Liver (tissue), 9 donors: ENCODE measurements around the gene EGLN1. TPM values are rescaled to one million over a fixed set of nuclear protein-coding genes. Genes with fewer than 3 reads are reported as not detected.

Experiments
- DNase-seq: peaks from one replicate; pipeline ENCODE4 v3.0.0-alpha.2; 2017; ENCODE audit warnings: low spot score
- H3K27ac ChIP-seq, 2 donors: one replicate each; pipeline ENCODE4 v1.7.0; 2013; ENCODE audit warnings: inconsistent platforms in 2 of 2, low read length in 2 of 2, control low read depth in 1 of 2, low read depth in 1 of 2, mild to moderate bottlenecking in 1 of 2
- H3K27me3 ChIP-seq, 4 donors: one replicate each; pipeline versions ENCODE4 v1.6.1 to v1.7.0; 2013; ENCODE audit warnings: low read length in 3 of 4, inconsistent platforms in 1 of 4, mild to moderate bottlenecking in 1 of 4, moderate library complexity in 1 of 4; ENCODE audit not compliant: control insufficient read depth in 4 of 4, insufficient read depth in 4 of 4
- H3K36me3 ChIP-seq, 4 donors: one replicate each; pipeline versions ENCODE4 v1.6.1 to v1.7.0; 2013; ENCODE audit warnings: low read length in 3 of 4, mild to moderate bottlenecking in 3 of 4, low read depth in 1 of 4, moderate library complexity in 1 of 4; ENCODE audit not compliant: control insufficient read depth in 4 of 4, insufficient read depth in 3 of 4
- H3K4me1 ChIP-seq, 4 donors: one replicate each; pipeline versions ENCODE4 v1.6.1 to v1.7.0; 2013; ENCODE audit warnings: low read length in 3 of 4, mild to moderate bottlenecking in 3 of 4, moderate library complexity in 1 of 4; ENCODE audit not compliant: control insufficient read depth in 4 of 4, insufficient read depth in 4 of 4
- H3K4me3 ChIP-seq, 3 donors: one replicate each; pipeline versions ENCODE4 v1.6.1 to v1.7.0; 2013; ENCODE audit warnings: low read length in 3 of 3, control low read depth in 1 of 3, low read depth in 1 of 3, mild to moderate bottlenecking in 1 of 3
- H3K9ac ChIP-seq, 2 donors: one replicate each; pipeline ENCODE4 v1.7.0; 2013; ENCODE audit warnings: low read length in 2 of 2, mild to moderate bottlenecking in 2 of 2, moderate library complexity in 2 of 2, control low read depth in 1 of 2, low read depth in 1 of 2
- H3K9me3 ChIP-seq, 4 donors: one replicate each; pipeline versions ENCODE4 v1.6.1 to v1.7.0; 2013; ENCODE audit warnings: low read length in 3 of 4; ENCODE audit not compliant: control insufficient read depth in 4 of 4
- ATF3 ChIP-seq: IDR thresholded peaks from 2 replicates; pipeline ENCODE4 v1.6.1; 2016; ENCODE audit warnings: antibody characterized with exemption
- CTCF ChIP-seq: fragments of 150-350 bp; IDR thresholded peaks from 2 replicates; pipeline ENCODE4 v1.5.1; 2017; ENCODE audit warnings: improper control_type of control experiment, low read depth, low read length; ENCODE audit not compliant: missing input control
- EGR1 ChIP-seq, 2 donors: IDR thresholded peaks; 2 replicates each; pipeline ENCODE4 v1.6.1; 2016 to 2018; ENCODE audit warnings: antibody characterized with exemption in 2 of 2, low read depth in 2 of 2
- FOXA2 ChIP-seq: IDR thresholded peaks from 2 replicates; pipeline ENCODE4 v1.6.1; 2016; ENCODE audit warnings: antibody characterized with exemption
- GABPA ChIP-seq, 2 donors: IDR thresholded peaks in 1 of 2; conservative IDR thresholded peaks in 1 of 2; 2 replicates each; pipeline ENCODE4 v1.6.1; 2016; ENCODE audit warnings: antibody characterized with exemption in 2 of 2, mild to moderate bottlenecking in 1 of 2, moderate library complexity in 1 of 2
- HNF4G ChIP-seq: IDR thresholded peaks from 2 replicates; pipeline ENCODE4 v1.6.1; 2016; ENCODE audit warnings: antibody characterized with exemption
- JUND ChIP-seq, 2 donors: IDR thresholded peaks; 2 replicates each; pipeline ENCODE4 v1.6.1; 2016; ENCODE audit warnings: antibody characterized with exemption in 2 of 2
- NR2F2 ChIP-seq: IDR thresholded peaks from 2 replicates; pipeline ENCODE4 v1.6.1; 2016; ENCODE audit warnings: antibody characterized with exemption
- RXRA ChIP-seq, 2 donors: IDR thresholded peaks; 2 replicates each; pipeline ENCODE4 v1.6.1; 2017 to 2018; ENCODE audit warnings: antibody characterized with exemption in 2 of 2, mild to moderate bottlenecking in 1 of 2
- SP1 ChIP-seq: IDR thresholded peaks from 2 replicates; pipeline ENCODE4 v1.6.1; 2018; ENCODE audit warnings: antibody characterized with exemption, mild to moderate bottlenecking
- TAF1 ChIP-seq: conservative IDR thresholded peaks from 2 replicates; pipeline ENCODE4 v1.6.1; 2016; ENCODE audit warnings: antibody characterized with exemption, mild to moderate bottlenecking
- YY1 ChIP-seq: IDR thresholded peaks from 2 replicates; pipeline ENCODE4 v1.6.1; 2016; ENCODE audit warnings: antibody characterized with exemption, mild to moderate bottlenecking
- ZBTB33 ChIP-seq: IDR thresholded peaks from 2 replicates; pipeline ENCODE4 v1.6.1; 2016; ENCODE audit warnings: antibody characterized with exemption
- WGBS: extraction: QIAGEN DNeasy Blood & Tissue Kit; methylation state at CpG from one replicate; pipeline ENCODE4 v1.1.7; 2013; 5-methylcytosine and 5-hydroxymethylcytosine counted together
- polyA plus RNA-seq, 2 donors: library from polyadenylated mRNA; stranded (reverse) in 1 of 2; unstranded in 1 of 2; fragments of 200-250 nt in 1 of 2; fragments of >200 nt in 1 of 2; fragmentation: Nextera tagmentation in 1 of 2; extraction: Ambion mirVana in 1 of 2; gene quantifications; one replicate each; pipeline versions ENCODE4 v1.2.1 to v1.2.3, GENCODE V29; 2013 to 2015
- total RNA-seq, 2 donors: library from RNA; depleted of rRNA; stranded (reverse); fragments of >200 nt; gene quantifications; one replicate each; pipeline ENCODE4 v1.2.3, GENCODE V29; 2014
- donor health status: healthy.
- donor health status: healthy.
- donor health status: healthy.
- donor health status: healthy.
- donor health status: healthy.

Gene EGLN1
- total and polyA plus RNA-seq, 4 donors = 7.2 to 44.8 (median 22.2) TPM

- Histone ChIP-seq H3K27me3 (no peaks in the 10 kb centered on the region), H3K27ac (no peak overlapping the region), H3K36me3 (no peaks in the 10 kb centered on the region), H3K9me3 (no peaks in the 10 kb centered on the region), H3K9ac (no peak overlapping the region), H3K4me3 (no peak overlapping the region), H3K4me1 (peaks cover 9 to 20% (median 13%) of the 10 kb centered on the region in 4 donors)
- no peak for TF ChIP-seq EGR1 (IDR thresholded peaks at IDR 0.05; ENCODE audit: low read depth in 2 of 2)
- TF ChIP-seq TAF1 = no peak
- WGBS = 69% methylated on average over 4 of the region's 4 CpGs
- no peak for DNase-seq
Observed at GRCh38 chr1:231397886-231398671, 24.0 kb downstream of the EGLN1 start.

GRCh38 chr1:231396643-231397042, 25.4 kb downstream of the EGLN1 start:
- Histone ChIP-seq H3K4me1 (peaks cover 12 to 24% (median 19%) of the 10 kb centered on the region in 4 donors), H3K9ac (no peak overlapping the region), H3K36me3 (no peaks in the 10 kb centered on the region), H3K27me3 (no peaks in the 10 kb centered on the region), H3K9me3 (no peaks in the 10 kb centered on the region), H3K27ac (no peak overlapping the region), H3K4me3 (no peak overlapping the region)
- TF ChIP-seq NR2F2 (no peak), HNF4G (no peak), JUND (IDR thresholded peaks at IDR 0.05) (no peak), CTCF (no peak), SP1 (no peak), FOXA2 (no peak), TAF1 (no peak), GABPA (IDR thresholded peaks at IDR 0.05 in 1 of 2, conservative IDR thresholded peaks at IDR 0.05 in 1 of 2) (no peak)
- 97% methylated on average over 2 of the region's 2 CpGs for WGBS
- DNase-seq = no peak

- Histone ChIP-seq H3K27me3 (no peaks in the 10 kb centered on the region), H3K4me3 (no peak overlapping the region), H3K9ac (no peak overlapping the region), H3K9me3 (no peaks in the 10 kb centered on the region), H3K36me3 (no peaks in the 10 kb centered on the region), H3K4me1 (peaks cover 12 to 24% (median 19%) of the 10 kb centered on the region in 4 donors), H3K27ac (peak overlapping the region; percentile 17 to 81)
- DNase-seq = no peak
- WGBS = 91% methylated on average over 4 of the region's 4 CpGs
- TF ChIP-seq ZBTB33 (no peak), CTCF (no peak), YY1 (no peak), JUND (IDR thresholded peaks at IDR 0.05) (no peak), ATF3 (no peak), RXRA (IDR thresholded peaks at IDR 0.05) (no peak), TAF1 (no peak), SP1 (no peak), HNF4G (no peak)
Observed at GRCh38 chr1:231395998-231396390, 26.1 kb downstream of the EGLN1 start.
